Choroid plexus epithelial cell (primary cell): ENCODE measurements around the gene HIGD1A.

Source experiments
- DNase-seq: peaks from one replicate; pipeline ENCODE4 v3.0.0-alpha.2; 2010; ENCODE audit warnings: low read depth
- H3K4me3 ChIP-seq: 2 replicates; pipeline ENCODE4 v1.5.1; 2011; ENCODE audit warnings: low read depth, mild to moderate bottlenecking, control low read depth, low read length, moderate library complexity
- TF ChIP-seq, protein P1 (sequence below): conservative IDR thresholded peaks from 2 replicates; pipeline ENCODE4 v1.5.1; 2011; ENCODE audit warnings: low read depth, mild to moderate bottlenecking, control low read depth, inconsistent platforms, low read length, moderate library complexity

Gene HIGD1A

DNA sequence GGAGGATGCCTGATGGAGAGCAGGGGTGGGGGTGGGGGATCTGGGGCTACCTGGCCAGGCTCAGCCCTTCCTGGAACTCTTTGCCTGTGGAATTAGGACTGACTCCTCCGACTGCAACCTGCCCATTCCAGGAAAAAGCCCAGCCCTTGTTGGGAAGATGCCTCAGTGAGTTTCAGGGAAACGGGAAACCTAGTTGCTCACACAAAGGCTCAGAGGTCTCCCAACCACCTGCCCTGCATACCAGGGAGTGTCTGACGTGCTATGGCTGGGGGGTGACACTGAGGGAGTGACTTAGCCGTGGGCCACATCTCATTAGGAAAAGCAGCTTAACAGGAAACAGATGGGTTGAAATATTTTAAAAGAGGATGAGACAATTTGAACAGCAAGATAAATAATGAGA lies 43.4 kb upstream of the HIGD1A start:
- DNase-seq, result no peak
- H3K4me3 ChIP-seq, result no peak overlapping the region
- TF ChIP-seq, protein P1, sequence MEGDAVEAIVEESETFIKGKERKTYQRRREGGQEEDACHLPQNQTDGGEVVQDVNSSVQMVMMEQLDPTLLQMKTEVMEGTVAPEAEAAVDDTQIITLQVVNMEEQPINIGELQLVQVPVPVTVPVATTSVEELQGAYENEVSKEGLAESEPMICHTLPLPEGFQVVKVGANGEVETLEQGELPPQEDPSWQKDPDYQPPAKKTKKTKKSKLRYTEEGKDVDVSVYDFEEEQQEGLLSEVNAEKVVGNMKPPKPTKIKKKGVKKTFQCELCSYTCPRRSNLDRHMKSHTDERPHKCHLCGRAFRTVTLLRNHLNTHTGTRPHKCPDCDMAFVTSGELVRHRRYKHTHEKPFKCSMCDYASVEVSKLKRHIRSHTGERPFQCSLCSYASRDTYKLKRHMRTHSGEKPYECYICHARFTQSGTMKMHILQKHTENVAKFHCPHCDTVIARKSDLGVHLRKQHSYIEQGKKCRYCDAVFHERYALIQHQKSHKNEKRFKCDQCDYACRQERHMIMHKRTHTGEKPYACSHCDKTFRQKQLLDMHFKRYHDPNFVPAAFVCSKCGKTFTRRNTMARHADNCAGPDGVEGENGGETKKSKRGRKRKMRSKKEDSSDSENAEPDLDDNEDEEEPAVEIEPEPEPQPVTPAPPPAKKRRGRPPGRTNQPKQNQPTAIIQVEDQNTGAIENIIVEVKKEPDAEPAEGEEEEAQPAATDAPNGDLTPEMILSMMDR, result no peak

DNA sequence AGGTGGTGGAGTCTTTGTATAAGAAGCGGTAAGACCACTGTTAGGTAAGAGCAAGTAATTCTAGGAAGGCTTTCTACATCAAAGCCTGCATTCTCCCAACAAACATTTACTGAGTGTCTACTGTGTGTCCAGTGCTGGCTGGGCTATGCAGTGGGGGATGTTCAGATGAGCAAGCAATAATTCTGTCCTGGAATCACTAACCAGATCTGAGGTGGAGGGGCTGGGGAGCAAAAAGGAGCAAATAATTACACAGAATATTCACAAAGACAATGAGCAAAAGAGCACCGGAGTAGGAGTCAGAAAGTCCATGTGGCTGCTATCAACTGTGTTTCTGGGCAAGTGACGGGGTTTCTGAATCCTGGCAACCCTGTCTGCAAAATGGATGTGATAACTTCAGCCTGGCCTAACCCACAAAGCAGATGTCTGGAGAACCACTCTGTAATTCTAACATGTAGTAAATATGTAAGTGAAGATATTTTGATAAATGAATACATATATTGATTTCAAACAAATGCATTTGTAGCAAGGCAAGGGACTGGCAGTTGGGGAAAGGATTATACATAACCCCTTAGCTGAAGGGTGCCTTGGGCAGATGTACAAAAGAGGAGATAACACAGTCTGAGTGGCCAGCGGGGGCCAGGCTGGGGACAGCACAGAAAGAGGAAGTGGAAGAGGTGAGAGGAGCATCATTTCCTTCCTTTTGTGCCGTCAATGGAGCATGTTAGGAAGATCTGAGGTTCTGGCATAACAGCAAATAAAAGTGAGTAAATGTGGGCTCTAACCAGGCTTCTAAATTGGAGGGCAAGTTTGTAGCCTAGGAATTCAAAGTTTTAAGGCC lies 42.6 kb upstream of the HIGD1A start:
- H3K4me3 ChIP-seq, result no peak overlapping the region
- TF ChIP-seq, protein P1, result no peak
- DNase-seq, result no peak

DNA sequence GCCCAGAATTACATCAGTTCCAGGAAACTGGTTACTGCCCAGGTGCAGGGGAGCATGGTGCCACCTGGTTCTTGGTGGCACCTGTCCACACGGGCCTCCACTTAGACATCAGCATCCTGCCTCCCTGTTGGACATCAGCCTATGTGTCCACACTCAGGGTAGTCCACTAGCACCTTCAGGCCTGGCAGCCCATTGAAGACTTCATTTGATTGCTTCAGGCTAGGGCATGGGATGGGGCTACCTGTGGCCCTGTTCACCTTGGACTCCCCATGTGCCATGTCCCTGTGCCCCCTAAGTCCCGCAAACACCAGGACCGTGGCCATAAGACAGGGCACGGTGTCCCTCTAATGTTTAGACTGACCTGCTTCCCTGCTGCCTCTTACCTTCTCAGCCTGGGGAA lies 40.5 kb upstream of the HIGD1A start:
- no peak for DNase-seq
- no peak overlapping the region for H3K4me3 ChIP-seq
- TF ChIP-seq, protein P1, result no peak

DNA sequence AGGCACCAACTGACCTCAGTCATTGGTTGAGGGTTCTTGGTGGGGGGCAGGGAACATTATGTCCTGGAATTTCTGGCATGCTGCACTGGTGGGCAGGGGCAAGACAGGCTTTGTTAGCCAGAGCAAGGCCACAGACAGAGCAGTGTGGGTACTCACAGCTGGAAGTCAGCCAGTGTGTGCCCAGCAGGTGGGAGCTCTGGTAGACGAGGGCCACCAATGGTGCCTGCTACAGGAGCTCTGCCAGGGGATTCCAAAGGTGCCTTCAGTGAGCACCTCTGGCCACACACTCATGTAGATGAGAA lies 40.1 kb upstream of the HIGD1A start:
- TF ChIP-seq, protein P1, result no peak
- H3K4me3 ChIP-seq, result no peak overlapping the region
- DNase-seq, result no peak

DNA sequence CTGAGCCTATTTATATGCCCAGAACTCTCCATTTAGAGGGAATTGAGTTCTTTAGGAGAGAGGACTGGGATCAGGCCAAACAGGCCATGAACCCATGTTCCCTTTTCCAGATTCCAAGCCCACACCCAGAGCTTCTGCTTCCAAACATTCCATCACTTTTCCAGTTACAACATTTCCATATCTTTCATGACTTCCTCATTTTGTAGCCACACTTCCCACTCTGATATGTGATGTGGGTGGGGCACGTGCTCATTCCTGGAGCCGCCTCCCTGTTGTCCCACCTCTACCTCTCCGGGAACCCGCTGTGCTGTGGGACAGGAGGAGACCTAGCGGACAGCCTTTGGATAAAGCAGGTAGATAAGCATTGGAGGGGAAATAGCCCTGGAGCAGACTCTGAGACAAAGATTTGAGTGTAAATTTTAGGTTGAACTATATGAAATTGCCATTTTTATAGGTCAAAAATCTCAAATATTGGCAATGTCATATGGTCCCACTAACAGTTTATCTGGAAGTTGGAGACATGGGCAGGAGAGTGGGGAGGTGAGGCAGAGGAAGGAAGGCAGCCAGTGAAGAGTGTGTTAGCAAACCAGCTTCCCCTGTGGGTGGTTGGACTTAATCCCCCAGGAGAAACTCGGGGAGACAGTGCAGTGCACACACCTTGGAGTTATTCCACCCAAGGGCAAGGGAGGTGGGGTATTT lies 39.6 kb upstream of the HIGD1A start:
- H3K4me3 ChIP-seq, result no peak overlapping the region
- TF ChIP-seq, protein P1, result no peak
- no peak for DNase-seq

DNA sequence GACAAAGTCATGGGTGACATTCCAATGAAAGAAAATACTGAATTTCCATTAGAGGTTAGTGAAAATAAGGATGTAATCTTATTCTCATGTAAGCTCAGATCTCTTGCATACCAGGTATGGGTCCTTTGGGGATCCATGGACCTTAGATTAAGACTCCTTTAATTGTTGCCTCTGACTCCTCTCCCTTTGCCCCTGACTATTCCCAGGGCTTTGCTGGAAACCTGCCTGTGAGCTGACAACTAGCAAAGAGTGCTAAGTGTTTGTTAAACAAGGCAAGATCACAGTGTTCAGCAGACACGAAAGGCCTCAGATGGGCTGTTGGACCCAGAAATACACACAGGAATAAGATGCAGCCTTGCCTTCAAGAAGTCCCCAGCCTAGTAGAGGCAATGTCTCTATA lies 37.0 kb upstream of the HIGD1A start:
- TF ChIP-seq, protein P1, result no peak
- no peak for DNase-seq
- no peak overlapping the region for H3K4me3 ChIP-seq

DNA sequence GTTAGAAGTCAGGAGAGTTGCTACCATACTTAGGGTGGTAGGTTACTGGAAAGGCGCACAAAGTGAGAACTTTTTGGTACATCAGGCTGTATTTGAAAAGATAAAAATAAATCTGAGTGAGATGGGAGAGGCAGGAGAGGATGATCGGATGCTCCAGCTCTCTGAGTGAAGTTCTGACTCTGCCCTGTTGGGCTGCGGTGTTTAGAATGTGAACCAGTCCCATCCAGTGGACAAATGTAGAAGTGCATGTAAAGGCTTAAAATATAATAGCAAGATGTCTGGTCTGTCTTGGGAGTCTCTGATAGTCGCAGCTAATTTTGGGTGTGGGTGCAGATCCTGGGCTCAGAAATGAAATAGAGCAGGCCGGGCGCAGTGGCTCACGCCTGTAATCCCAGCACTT lies 35.3 kb upstream of the HIGD1A start:
- TF ChIP-seq, protein P1, result peak; percentile 82
- no peak overlapping the region for H3K4me3 ChIP-seq
- peak; percentile 87 for DNase-seq
